ENCODE measurements around the gene ZNF579.
"Not testable (repeated sequence)": the region's sequence is repeated elsewhere in the genome, so short reads cannot be mapped to it uniquely, and the experiment has no call there.

The ZNF579 gene

GRCh38 chr19:55592391-55593090 lies 11.9 kb upstream of the ZNF579 start:
- DNase-seq: no peak

- no peak for DNase-seq
Observed at GRCh38 chr19:55591555-55591954, 10.9 kb upstream of the ZNF579 start.

GRCh38 chr19:55590617-55591016 lies 10.0 kb upstream of the ZNF579 start:
- no peak for DNase-seq

GRCh38 chr19:55590109-55590508 lies 9.5 kb upstream of the ZNF579 start:
- DNase-seq: no peak

GRCh38 chr19:55588738-55589137 lies 8.1 kb upstream of the ZNF579 start:
- no peak for DNase-seq

GRCh38 chr19:55586976-55587668 lies 6.5 kb upstream of the ZNF579 start:
- DNase-seq: peak; percentile 90

- peak; percentile 70 for DNase-seq
Observed at GRCh38 chr19:55585658-55586339, 5.2 kb upstream of the ZNF579 start.

- DNase-seq: no peak
Observed at GRCh38 chr19:55584871-55585270, 4.2 kb upstream of the ZNF579 start.

- DNase-seq: not testable (repeated sequence)
Observed at GRCh38 chr19:55583897-55584296, 3.2 kb upstream of the ZNF579 start.

- DNase-seq: not testable (repeated sequence)
Observed at GRCh38 chr19:55582284-55582683, 1.6 kb upstream of the ZNF579 start.

- no peak for DNase-seq
Observed at GRCh38 chr19:55581823-55582223, 1.2 kb upstream of the ZNF579 start.

GRCh38 chr19:55581145-55581822 lies 636 bp upstream of the ZNF579 start:
- no peak for DNase-seq

- DNase-seq: peak; percentile 28
Observed at GRCh38 chr19:55579766-55580621, 654 bp downstream of the ZNF579 start.

GRCh38 chr19:55578761-55579747 lies 1.6 kb downstream of the ZNF579 start:
- DNase-seq: no peak

- no peak for DNase-seq
Observed at GRCh38 chr19:55578031-55578760, 2.5 kb downstream of the ZNF579 start.

GRCh38 chr19:55576746-55577145 lies 3.9 kb downstream of the ZNF579 start:
- no peak for DNase-seq

- not testable (repeated sequence) for DNase-seq
Observed at GRCh38 chr19:55573929-55574328, 6.7 kb downstream of the ZNF579 start.

GRCh38 chr19:55569477-55569876 lies 11.2 kb downstream of the ZNF579 start:
- not testable (repeated sequence) for DNase-seq

- DNase-seq: no peak
Observed at GRCh38 chr19:55567708-55568328, 12.8 kb downstream of the ZNF579 start.

- DNase-seq: no peak
Observed at GRCh38 chr19:55566823-55567222, 13.8 kb downstream of the ZNF579 start.
